ENCODE measurements around the gene CMTM5.
"Not testable (repeated sequence)": the region's sequence is repeated elsewhere in the genome, so short reads cannot be mapped to it uniquely, and the experiment has no call there.

The CMTM5 gene

DNA sequence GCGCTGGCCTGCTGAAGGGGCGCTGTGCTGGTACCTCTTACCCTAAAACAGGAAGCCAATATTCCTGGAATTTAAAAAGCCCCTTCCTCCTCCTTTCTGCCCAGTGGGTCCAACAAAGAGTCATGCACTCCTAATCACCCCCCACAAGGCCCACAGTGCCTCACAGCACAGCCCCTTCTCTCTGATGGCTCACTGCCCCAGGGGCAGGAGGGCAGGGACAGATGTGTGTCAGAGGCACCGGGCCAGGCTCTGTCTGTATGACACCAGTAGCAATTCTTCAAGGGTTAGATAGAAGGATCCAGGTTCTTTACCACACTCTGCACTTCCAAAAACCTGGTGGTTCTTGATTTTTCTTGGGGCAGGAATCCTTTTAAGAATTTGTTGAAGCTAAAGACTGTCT lies 22.3 kb downstream of the CMTM5 start:
- DNase-seq (ENCODE audit: low spot score), result no peak

DNA sequence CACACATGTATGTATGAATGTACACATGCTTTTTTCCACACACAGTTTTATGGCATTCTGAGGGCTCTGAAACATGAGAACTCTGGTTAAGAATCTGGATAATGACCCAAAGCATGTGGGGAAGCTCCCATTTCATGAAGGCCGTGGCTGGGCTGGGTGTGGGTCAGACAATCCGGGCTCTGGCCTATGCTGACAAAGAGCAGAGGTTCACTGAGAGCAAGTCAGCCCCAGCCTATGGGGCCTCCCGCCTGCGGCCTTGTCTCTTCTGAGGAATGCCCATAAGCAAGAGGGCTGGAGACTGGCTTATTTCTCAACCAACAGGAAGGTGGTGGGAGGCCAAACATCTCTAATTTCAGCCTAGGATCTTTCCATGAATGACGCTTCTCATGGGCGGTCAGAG lies 22.7 kb downstream of the CMTM5 start:
- DNase-seq (ENCODE audit: low spot score), result no peak

- DNase-seq (ENCODE audit: low spot score), result not testable (repeated sequence)
Measured at GRCh38 chr14:23400496-23401149, 23.8 kb downstream of the CMTM5 start.

DNA sequence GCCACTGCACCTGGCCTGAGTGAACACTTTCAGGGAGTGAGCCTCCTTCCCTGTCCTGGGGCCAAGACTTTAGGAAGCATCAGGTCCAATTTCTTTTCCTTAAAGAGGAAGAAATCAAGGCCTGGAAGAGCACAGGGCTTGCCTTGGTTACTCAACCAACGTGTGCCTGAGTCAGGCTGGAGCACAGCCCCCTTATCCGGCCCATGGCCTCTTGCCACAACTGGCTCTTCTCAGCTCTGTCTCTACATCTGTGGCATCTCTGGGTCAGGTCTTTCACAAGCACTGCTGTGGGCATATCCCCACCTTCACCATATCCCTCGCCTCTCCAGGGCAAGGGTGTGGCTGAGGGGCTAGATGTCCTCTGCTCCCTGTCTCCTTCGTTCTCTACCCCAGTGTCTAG lies 24.4 kb downstream of the CMTM5 start:
- no peak for DNase-seq (ENCODE audit: low spot score)

GRCh38 chr14:23402296-23403138 lies 25.7 kb downstream of the CMTM5 start:
- DNase-seq (ENCODE audit: low spot score), result no peak

- no peak for DNase-seq (ENCODE audit: low spot score)
Measured at GRCh38 chr14:23403139-23403438, 26.2 kb downstream of the CMTM5 start.

DNA sequence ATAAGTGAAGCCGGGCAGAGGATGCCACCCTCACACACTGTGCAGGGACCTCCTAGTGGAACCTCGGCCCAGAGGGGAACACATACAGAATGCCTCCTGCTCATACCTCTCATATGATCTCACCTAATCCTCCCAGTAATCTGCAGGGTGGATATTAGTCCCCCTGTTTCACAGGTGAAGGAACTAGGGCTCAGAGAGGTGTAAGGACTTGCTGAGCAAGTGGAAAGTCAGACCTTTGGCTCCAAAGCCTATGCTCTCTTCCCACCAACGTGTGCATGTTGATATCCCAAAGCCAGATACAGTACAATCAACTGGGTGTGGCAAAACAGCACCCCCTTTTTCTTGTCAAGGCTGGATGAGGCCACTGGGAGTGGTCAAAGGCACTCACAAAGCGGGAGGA lies 27.1 kb downstream of the CMTM5 start:
- no peak for DNase-seq (ENCODE audit: low spot score)

- DNase-seq (ENCODE audit: low spot score), result no peak
Measured at GRCh38 chr14:23404331-23404900, 27.6 kb downstream of the CMTM5 start.

GRCh38 chr14:23405096-23405495 lies 28.2 kb downstream of the CMTM5 start:
- no peak for DNase-seq (ENCODE audit: low spot score)

GRCh38 chr14:23405516-23406025 lies 28.7 kb downstream of the CMTM5 start:
- DNase-seq (ENCODE audit: low spot score), result no peak

DNA sequence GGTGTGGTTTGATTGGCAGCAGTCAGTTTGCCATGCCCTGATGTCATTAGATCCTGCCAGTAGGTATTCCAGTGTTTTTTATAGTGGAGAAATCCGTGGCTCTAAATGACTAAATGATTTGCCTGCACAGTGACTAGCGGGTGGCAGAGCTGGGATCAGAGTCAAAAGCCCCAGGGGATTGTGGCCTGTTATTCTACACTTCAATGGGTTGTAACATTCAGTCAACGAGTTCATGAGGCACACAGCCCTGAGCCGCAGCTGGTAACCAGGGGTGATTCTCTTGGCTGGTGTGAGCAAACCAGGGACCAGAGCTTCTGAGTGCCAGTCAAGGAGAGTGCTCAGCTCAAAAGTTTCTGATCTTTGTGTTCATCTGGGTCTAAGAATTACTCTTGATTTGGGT lies 29.4 kb downstream of the CMTM5 start:
- no peak for DNase-seq (ENCODE audit: low spot score)

GRCh38 chr14:23406725-23407355 lies 30.0 kb downstream of the CMTM5 start:
- DNase-seq (ENCODE audit: low spot score), result no peak

DNA sequence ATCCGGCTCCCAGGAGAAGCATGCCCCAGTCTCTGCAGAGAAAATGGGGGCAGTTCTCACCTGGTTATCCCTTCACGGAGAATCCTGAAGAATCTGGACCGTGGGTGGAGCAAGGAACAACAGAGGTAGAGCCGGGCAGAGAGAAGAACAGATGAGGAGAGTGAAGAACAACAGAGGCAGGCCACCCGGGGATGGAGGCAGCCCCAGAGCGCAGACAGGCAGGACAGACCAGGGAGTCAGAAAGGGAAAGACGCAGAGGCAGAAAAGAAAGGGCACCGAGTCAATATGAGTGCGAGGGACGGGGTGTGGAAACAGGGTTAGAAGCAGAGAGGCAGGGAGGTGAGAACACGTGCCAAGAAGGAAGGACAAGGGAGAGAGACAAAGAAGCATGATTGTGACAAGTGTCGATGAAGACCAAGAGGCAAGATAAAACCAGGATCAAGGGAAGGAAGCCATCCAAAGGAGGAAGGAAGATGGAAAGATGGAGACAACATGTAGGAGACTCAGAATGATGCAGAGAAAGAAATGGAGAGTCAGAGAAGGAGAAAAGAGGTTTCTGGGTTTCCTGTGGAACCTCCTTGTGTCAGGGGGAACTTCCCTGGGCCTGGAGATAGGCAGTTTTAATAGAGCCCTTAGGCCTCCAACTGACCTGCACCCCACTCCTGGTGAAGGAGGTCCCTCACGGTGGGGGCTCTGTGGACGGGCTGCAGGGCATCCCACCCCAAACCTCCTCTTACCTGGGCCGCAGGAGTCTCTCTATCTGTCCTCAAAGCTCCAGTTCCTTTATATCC lies 30.9 kb downstream of the CMTM5 start, which contains the start of gene MYH6:
Gene MYH6 (minus strand): TSS at position 758 of the 791 bp plus-strand sequence. CDS start 1,050 bp downstream, outside the sequence.
- DNase-seq (ENCODE audit: low spot score), result no peak

DNA sequence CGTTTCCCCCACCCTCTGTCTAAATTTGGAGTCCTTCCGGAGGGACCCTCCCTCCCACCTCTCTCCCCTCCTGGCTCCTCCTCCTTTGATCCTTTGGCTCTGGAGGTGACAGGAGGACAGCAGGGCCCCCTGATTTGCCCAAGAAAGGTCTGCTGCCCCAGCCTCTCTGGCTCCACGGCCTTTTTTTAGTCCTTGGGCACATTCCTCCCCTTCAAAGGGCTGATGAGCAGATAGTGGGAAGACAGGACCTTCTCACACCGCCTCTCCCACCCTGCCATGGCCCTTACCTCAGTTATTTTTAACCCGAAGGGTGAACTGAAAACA lies 31.4 kb downstream of the CMTM5 start:
- no peak for DNase-seq (ENCODE audit: low spot score)

DNA sequence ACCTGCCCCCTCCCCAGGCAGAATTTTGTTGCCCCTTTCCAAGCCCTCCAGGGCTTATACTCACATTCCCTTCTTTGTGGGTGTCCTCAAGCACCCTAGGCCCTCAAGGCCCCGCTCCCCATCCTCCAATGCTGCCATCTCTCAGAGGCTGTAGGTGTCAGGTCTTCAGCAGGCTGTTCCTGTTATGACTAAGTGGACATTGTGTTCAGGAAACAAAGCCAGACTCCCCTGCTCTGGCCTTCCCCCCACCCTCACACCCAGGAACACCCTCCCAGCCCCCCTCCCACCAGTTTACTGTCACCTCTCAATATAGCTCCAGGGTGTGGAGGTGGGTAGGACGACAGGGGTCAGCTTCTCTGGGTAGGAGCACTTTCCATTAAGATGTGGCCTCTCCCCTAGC lies 32.6 kb downstream of the CMTM5 start:
- DNase-seq (ENCODE audit: low spot score), result no peak

- no peak for DNase-seq (ENCODE audit: low spot score)
Measured at GRCh38 chr14:23409966-23410635, 33.3 kb downstream of the CMTM5 start.

- DNase-seq (ENCODE audit: low spot score), result no peak
Measured at GRCh38 chr14:23411563-23412525, 35.0 kb downstream of the CMTM5 start.

DNA sequence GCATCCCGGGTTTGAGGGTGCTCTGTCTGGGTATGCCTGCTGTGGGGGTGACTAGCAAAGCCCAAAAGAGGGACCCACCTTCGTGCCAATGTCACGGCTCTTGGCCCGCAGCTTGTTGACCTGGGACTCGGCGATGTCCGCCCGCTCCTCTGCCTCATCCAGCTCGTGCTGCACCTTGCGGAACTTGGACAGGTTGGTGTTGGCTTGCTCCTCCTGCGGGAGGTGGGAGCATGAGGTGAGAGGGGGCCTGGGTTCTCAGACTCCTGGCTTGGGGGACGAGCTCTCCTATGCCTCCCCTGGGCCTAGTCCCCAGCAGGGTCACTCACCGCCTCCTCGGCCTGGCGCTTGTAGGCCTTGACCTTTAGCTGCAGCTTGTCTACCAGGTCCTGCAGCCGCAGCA lies 36.8 kb downstream of the CMTM5 start:
- DNase-seq (ENCODE audit: low spot score), result no peak

- no peak for DNase-seq (ENCODE audit: low spot score)
Measured at GRCh38 chr14:23414254-23414653, 37.4 kb downstream of the CMTM5 start.

Data from CD4-positive, alpha-beta T cell treated with Interleukin-15 for 4 hours (primary cell).